Transverse colon (tissue), 4 donors: Measurements from ENCODE around the gene KLHDC8A.

ENCODE experiments used
- POLR2A ChIP-seq: fragments of 450-650 bp; IDR thresholded peaks from one replicate; pipeline ENCODE4 v1.6.1; 2016; ENCODE audit warnings: antibody characterized with exemption, mild to moderate bottlenecking, moderate library complexity
- POLR2AphosphoS5 ChIP-seq, 3 donors: sonication (generic); formaldehyde crosslinking; IDR thresholded peaks; one replicate each; pipeline ENCODE4 v1.6.1; 2016; ENCODE audit warnings: antibody characterized with exemption in 3 of 3
- TF ChIP-seq, protein P1 (sequence below), 5 experiments: fragments of 200-600 bp in 3 of 5; fragments of 450-650 bp in 2 of 5; sonication (generic) in 3 of 5; IDR thresholded peaks; 1 replicate in 2 of 5; 2 replicates in 3 of 5; pipeline ENCODE4 v1.5.1; 2016 to 2017; ENCODE audit warnings: antibody characterized with exemption in 5 of 5, inconsistent platforms in 3 of 5, mild to moderate bottlenecking in 2 of 5, moderate library complexity in 1 of 5

DNA sequence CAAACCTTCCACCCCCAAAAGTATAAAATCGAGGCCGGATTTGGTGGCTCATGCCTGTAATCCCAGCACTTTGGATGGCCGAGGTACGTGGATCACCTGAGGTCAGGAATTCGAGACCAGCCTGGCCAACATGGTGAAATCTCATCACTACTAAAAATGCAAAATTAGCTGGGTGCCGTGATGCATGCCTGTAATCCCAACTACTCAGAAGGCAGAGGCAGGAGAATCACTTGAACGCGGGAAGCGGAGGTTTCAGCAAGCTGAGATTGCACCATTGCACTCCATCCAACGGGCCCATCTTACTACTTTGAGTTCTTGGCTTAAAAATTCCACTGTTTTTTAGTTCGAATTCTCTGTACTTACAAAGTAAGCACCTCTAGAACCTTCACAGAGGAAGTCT lies 11.0 kb downstream of the KLHDC8A start:
- TF ChIP-seq POLR2AphosphoS5 (IDR thresholded peaks at IDR 0.05) (no peak), POLR2A (no peak)
- TF ChIP-seq, protein P1, sequence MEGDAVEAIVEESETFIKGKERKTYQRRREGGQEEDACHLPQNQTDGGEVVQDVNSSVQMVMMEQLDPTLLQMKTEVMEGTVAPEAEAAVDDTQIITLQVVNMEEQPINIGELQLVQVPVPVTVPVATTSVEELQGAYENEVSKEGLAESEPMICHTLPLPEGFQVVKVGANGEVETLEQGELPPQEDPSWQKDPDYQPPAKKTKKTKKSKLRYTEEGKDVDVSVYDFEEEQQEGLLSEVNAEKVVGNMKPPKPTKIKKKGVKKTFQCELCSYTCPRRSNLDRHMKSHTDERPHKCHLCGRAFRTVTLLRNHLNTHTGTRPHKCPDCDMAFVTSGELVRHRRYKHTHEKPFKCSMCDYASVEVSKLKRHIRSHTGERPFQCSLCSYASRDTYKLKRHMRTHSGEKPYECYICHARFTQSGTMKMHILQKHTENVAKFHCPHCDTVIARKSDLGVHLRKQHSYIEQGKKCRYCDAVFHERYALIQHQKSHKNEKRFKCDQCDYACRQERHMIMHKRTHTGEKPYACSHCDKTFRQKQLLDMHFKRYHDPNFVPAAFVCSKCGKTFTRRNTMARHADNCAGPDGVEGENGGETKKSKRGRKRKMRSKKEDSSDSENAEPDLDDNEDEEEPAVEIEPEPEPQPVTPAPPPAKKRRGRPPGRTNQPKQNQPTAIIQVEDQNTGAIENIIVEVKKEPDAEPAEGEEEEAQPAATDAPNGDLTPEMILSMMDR (IDR thresholded peaks at IDR 0.05), result no peak
